Left lung (tissue), 10 donors: ENCODE data around the gene CPXM2. TPM values are rescaled to one million over a fixed set of nuclear protein-coding genes. Genes with fewer than 3 reads are reported as not detected.

Experiments
- ATAC-seq: fragments of 200-7000 bp; cut with Tn5 transposase; one replicate; pipeline ENCODE4 v1.9.1; 2020; ENCODE audit warnings: moderate library complexity
- DNase-seq, 4 donors: peaks; one replicate each; pipeline ENCODE4 v3.0.0-alpha.2; 2013 to 2020
- H3K27ac ChIP-seq, 2 donors: fragments of 200-600 bp; sonication (generic) in 1 of 2; one replicate each; pipeline versions ENCODE4 v1.5.0 to v1.8.0; 2020 to 2021
- H3K27me3 ChIP-seq, 2 donors: fragments of 200-600 bp; sonication (generic) in 1 of 2; one replicate each; pipeline versions ENCODE4 v1.5.0 to v1.8.0; 2020 to 2021
- H3K36me3 ChIP-seq, 2 donors: fragments of 200-600 bp; sonication (generic) in 1 of 2; one replicate each; pipeline versions ENCODE4 v1.5.0 to v1.8.0; 2020 to 2021
- H3K4me1 ChIP-seq, 2 donors: fragments of 200-600 bp; one replicate each; pipeline ENCODE4 v1.8.0; 2021
- H3K4me3 ChIP-seq, 2 donors: fragments of 200-600 bp; sonication (generic) in 1 of 2; one replicate each; pipeline versions ENCODE4 v1.5.0 to v1.8.0; 2020 to 2021; ENCODE audit warnings: mild to moderate bottlenecking in 1 of 2
- H3K9me3 ChIP-seq, 2 donors: fragments of 200-600 bp; sonication (generic) in 1 of 2; one replicate each; pipeline versions ENCODE4 v1.5.0 to v1.8.0; 2020 to 2021
- CTCF ChIP-seq, 2 donors: fragments of 200-600 bp; sonication (generic) in 1 of 2; IDR thresholded peaks; one replicate each; pipeline versions ENCODE4 v1.5.0 to v1.8.0; 2021; ENCODE audit warnings: antibody characterized with exemption in 2 of 2
- intact Hi-C, 2 donors: fragments of 100-400 bp; cut with DNase I; formaldehyde crosslinking; loops; one replicate each; pipeline versions ENCODE4 v1.11.2 to v1.14.2; 2022
- polyA plus RNA-seq, 6 donors: library from polyadenylated mRNA; unstranded; fragments of 120-200 nt; gene quantifications; one replicate each; pipeline ENCODE4 v1.2.1, GENCODE V29; 2013; ENCODE audit not compliant: insufficient read length in 6 of 6
- total RNA-seq, 2 donors: library from RNA; stranded (reverse); fragmentation: NEBNext Ultra II Directional; extraction: Animal tissue kit (Norgen Biotek cat#: 25700); gene quantifications; one replicate each; pipeline ENCODE4 v1.2.1, GENCODE V29; 2021
- donor health status: DM: no; HTN: yes; CAD: no.
- donor health status: DM: no; HTN: no; CAD: no.

Gene CPXM2
- total and polyA plus RNA-seq, 8 donors: 1.5 to 6.5 (median 2.6) TPM

- ATAC-seq: no peak
- DNase-seq: no peak
- Histone ChIP-seq H3K36me3 (no peaks in the 10 kb centered on the region), H3K27ac (no peak overlapping the region), H3K9me3 (peaks cover 0 to 3% of the 10 kb centered on the region in 2 donors), H3K4me1 (no peaks in the 10 kb centered on the region), H3K4me3 (no peak overlapping the region), H3K27me3 (no peaks in the 10 kb centered on the region)
- intact Hi-C loops: no loop called here
- TF ChIP-seq CTCF (IDR thresholded peaks at IDR 0.05): no peak
These were observed 162.1 kb downstream of the CPXM2 start for GRCh38 chr10:123729523-123729922.

DNA sequence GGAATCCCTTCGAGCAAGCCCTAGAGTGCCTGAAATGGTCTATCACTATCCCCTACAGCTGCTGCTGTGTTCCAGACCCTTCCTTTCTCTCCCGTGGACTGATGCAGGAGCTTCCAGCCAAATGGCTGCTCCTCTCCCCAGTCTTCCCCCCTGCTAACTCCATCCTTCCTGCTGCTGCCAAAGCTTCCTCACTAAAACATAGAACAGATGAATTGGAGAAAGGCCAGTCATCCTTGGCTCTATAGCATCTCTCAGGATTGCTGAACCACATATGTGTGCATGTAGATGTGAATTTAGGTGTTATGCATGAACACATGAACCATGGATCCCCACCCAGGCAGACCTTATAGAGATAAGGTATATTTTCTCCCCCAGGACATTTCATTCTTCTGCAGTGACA is 164.8 kb downstream of the CPXM2 start:
- H3K4me3 ChIP-seq: no peak overlapping the region

DNA sequence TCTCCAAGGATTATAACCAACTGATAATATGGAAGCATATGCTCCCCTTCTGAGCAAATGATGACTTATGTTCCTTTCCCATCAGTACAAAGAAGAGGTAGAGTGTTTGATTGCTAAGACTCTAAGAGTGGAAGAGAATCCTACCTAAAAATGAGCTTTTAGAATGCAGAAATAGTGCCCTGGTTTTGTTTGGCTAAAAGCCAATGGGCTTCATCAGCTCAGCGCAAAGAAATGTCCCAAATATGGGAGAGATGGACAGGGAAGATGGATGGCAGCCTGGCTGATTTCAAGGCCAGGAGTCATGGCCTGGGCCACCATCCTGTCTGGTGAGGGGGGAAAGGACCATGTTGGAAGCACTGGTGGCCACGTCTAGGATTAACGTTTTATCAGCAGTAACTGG is 165.2 kb downstream of the CPXM2 start:
- no peak for DNase-seq
- intact Hi-C loops: no loop called here
- Histone ChIP-seq H3K27me3 (no peaks in the 10 kb centered on the region), H3K9me3 (peaks cover 0 to 3% of the 10 kb centered on the region in 2 donors), H3K36me3 (no peaks in the 10 kb centered on the region), H3K4me3 (no peak overlapping the region), H3K4me1 (no peaks in the 10 kb centered on the region), H3K27ac (no peak overlapping the region)
- no peak for ATAC-seq
- no peak for TF ChIP-seq CTCF (IDR thresholded peaks at IDR 0.05)

More for the DNA sequence above, 164.8 kb downstream of the CPXM2 start:
- no peaks in the 10 kb centered on the region for H3K36me3 ChIP-seq
- no peaks in the 10 kb centered on the region for H3K27me3 ChIP-seq
- no peak overlapping the region for H3K27ac ChIP-seq
- TF ChIP-seq CTCF (IDR thresholded peaks at IDR 0.05): no peak
- H3K9me3 ChIP-seq: peaks cover 0 to 3% of the 10 kb centered on the region in 2 donors
- no peaks in the 10 kb centered on the region for H3K4me1 ChIP-seq
- ATAC-seq (no peak), DNase-seq (no peak)
- intact Hi-C loops: no loop called here

- Histone ChIP-seq H3K4me3 (no peak overlapping the region), H3K9me3 (no peaks in the 10 kb centered on the region), H3K27me3 (no peaks in the 10 kb centered on the region), H3K4me1 (no peaks in the 10 kb centered on the region), H3K27ac (no peak overlapping the region), H3K36me3 (no peaks in the 10 kb centered on the region)
- ATAC-seq (no peak), DNase-seq (no peak)
- intact Hi-C loops: no loop called here
- TF ChIP-seq CTCF (IDR thresholded peaks at IDR 0.05): no peak
These were observed 166.9 kb downstream of the CPXM2 start for GRCh38 chr10:123724747-123725146.

GRCh38 chr10:123722351-123722750 is 169.3 kb downstream of the CPXM2 start:
- no peak for TF ChIP-seq CTCF (IDR thresholded peaks at IDR 0.05)
- intact Hi-C loops: no loop called here
- ATAC-seq: no peak

More at GRCh38 chr10:123722351-123722750, 169.3 kb downstream of the CPXM2 start:
- Histone ChIP-seq H3K36me3 (no peaks in the 10 kb centered on the region), H3K9me3 (peaks cover 0 to 3% of the 10 kb centered on the region in 2 donors), H3K4me1 (no peaks in the 10 kb centered on the region), H3K4me3 (no peak overlapping the region), H3K27ac (no peak overlapping the region), H3K27me3 (no peaks in the 10 kb centered on the region)
- no peak for DNase-seq
